Measurements from ENCODE around the gene MYOZ1.

The MYOZ1 gene

DNA sequence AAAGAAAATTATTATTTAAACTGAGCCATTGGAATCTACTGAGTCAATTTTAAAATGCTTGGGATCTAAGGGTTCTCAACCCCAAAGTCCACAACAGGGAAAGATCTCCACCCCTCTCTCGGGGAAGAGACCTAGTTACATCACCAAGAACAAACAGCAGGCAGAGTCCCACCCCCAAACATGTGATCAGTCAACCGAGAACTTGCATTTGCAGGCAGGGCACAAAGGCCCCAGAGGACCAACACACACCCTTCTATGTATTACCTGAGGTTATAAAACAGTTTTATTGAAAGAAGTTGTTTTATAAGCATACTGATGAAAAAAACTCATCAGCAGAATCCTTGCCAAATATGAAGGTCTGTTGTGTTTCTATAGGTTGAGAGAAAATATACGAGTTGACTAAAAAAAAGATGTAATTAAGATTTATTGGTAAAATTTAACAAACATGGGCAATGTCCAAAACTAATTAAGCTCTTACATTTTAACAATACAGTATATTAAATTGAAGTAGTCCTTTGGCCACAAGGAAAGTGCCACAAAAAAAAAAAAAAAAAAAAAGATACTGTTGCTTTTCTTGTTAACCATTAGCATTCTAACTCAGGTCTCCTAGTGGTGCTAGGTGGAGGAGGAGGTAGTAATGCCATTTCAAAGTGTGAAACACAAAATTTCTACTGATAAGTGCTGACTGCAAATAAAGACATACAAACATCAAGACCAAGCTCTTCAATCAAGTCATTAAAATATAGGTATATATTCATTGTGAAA, 49.2 kb downstream of the MYOZ1 start:
- no peak for DNase-seq

DNA sequence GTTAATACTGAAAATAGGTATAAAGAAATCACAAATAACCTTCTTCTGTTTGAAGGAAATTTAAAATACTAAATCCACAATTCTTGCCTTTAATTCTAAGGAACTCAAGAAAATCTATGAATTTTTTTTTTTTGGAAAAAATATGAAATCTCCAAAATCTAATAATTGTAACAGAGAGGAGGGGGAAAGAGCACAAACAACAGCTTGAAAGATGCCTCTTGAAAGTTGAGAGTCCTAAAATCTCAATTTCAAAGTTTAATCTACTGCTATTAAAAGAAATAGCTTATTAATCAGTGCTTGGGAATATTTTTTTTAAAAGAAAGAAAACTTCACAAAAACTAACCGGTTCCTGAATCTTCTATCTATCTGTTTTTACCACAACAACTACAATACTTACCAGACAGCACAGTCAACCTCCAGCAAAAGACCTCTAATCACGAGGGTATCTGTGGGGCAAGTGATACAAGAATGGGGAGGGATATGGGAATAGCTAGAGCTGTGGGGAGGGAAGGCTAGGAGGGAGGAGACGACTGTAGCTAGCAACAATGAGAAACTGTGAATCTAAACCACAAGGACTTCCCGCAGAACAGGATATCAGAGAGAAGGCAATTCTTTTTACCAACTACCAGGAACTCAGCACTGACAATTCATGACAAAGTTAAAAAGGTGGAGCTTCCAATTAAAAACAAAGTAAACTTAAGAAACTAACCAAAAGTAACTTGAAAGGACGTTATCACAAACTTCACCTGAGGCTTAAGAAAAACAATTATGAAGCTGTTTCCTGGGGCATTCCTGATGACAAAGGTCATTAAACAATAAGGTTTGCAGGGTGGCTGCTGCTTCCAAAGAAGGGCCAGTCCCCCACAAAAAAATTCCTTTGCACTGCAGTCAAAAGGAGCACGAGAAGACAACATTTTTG, 50.1 kb downstream of the MYOZ1 start, which contains the start of gene USP54:
USP54 (minus strand) TSS at position 462 of the 919 bp plus-strand sequence. CDS start 15,684 bp downstream, outside the sequence.
- no peak for DNase-seq

DNA sequence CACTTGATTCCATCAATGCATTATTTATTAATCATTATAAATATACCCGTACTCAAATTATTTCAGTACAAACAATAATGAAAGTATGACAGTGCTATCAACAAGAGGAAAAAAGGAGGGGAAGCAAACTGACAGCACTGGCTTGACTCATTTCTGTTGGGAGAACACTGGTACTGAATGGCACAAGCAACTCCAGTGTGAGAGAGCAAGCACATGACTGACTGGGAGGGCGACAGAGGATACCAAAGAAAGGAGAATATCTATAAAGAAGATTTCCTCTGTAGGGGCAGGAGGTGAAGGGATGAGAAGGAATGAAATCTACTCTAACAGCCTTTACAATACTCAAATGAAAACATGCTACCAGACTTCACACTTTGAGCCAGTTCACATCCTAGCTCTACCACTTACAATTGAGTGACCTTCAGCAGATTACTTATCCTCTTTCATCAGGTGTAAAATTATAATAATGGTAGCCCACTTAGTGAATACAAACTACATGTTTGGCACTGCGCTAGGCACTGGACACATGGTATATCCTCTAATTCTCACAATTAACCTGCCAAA, 51.6 kb downstream of the MYOZ1 start:
- no peak for DNase-seq

DNA sequence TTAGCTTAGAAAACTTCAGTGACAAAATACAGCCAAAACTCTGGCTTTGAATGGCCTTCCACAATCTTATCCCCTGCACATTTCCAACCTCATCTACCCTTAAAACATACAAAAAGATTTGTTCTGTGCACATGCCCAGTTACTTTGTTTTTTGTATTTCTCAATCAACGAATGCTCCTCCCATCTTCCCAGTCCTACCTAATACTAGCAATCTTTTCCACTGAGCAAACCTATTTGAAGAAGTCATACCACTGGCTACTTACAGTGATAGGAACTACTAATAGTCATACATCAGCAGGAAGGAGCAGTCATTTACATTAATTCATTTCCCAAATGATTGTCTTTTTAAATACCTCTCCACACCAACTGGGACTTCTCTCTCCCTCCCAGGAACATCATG, 52.6 kb downstream of the MYOZ1 start:
- no peak for DNase-seq

DNA sequence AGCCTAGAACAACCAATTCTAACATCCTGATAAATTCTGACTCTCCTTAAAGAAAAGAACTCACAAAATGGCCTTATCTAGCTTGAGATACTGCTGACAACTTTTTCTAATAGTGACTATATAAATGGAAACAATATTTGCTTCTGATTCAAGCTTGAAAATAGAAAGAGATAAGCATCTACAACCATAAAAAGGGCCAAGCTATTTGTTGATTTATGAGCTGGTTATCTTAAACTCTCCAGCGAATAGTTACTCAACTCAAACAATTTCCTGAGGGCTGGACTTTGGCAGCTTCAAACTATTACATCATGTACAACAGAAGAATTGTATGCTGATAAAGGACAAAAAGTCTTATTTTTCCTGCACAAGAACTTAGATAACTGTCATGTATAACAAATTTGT, 54.7 kb downstream of the MYOZ1 start:
- no peak for DNase-seq

DNA sequence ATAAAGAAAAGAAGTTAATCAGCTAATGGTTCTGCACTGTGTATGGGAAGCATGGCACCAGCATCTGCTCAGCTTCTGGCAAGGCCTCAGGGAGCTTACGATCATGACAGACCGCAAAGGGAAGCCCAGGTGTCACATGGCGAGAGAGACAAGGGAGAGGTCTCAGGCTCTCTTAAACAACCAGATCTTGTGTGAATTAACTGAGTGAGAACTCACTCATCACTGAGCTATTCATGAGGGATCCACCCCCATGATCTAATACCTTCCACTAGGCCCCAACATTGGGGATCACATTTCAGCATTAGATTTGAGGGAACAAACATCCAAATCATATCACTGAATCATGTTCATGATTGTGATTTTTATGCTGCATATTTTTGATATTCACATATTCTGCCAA, 55.9 kb downstream of the MYOZ1 start:
- no peak for DNase-seq

DNA sequence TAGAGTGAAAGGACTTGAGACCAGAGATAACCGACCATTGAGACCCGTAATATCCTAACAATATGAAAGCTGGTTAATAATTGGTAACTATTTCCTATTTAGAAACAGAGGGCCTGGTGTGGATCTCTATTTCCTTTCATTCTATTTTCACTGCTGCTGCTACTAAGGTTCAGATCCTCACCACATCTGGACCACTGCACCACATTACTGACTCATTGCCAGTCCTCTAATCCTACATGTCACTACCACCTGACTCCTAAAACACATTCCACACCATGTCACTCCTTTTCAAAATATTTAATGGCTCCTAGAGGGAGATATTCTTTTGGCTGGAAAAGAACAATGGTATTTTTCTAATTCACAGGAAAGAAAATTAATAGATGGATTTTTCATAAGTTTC, 56.5 kb downstream of the MYOZ1 start:
- no peak for DNase-seq

DNA sequence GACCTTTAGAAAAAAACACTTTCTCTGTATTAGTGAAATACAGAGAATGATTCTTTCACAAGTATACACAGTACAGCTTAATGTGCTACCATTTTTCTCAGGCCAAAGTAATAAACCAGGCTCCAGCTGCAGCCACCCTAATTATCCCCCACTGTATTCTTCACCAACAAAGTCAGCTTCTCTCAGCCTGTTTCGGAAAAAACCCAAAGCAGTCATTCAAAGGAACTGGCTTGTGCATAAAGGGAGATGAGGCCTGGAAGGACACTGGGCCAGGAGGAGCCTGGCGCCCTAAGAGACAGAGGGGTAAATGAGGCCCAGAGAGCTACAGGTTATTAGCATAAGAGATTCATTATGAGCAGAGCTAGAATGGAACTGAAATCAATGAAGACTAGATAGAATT, 59.4 kb downstream of the MYOZ1 start:
- DNase-seq = no peak
